Activated CD4-positive, alpha-beta T cell treated with anti-CD3 and anti-CD28 coated beads, Interleukin-2, amount 50 U/mL, for 24 hours (primary cell): ENCODE results near the gene DAB2IP.
A peak's percentile ranks its signal among the peaks of the same experiment; 100 is the strongest.

ENCODE experiments used
- DNase-seq, 2 donors: peaks; one replicate each; pipeline ENCODE4 v3.0.0-alpha.2; 2020; ENCODE audit warnings: low read depth in 1 of 2, low spot score in 1 of 2

The DAB2IP gene

DNA sequence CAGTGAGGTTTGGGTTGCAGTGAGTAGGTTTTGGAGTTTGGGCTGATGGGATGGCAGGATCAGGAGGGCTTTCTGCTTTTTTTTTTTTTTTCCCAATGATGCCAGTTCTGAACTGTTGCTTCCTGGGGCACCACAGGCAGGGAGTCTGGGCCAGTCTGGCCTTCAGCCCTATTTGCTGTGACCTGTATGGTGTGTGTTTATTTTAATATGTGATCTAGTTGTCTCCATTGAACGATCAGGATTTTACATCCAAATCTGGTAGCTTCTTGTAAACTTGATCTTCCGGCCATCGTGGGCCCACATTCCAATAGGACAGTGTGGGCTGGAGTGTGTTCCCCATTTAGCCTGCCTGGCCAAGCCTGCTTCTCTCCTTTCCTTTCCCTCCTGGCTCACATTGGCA lies 25.8 kb upstream of the DAB2IP start:
- no peak for DNase-seq

DNA sequence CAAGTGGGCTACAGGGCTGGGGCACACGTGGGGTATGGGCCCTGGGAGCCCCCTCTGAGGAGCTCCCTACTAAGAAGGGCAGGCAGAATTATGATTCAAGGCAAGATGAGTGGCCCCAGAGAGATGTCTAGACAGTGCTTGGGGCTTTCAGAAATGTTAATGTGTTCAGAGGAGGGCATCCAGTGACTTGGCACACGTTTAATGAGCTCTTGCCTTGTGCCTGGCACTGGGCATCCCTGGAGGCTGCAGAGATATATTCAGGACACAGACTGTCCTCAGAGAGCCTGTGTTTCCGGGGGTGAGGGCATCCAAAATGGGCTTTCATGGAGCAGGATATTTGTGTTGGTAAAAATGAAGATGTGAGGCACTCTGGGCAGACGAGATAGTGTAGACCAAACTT lies 25.4 kb upstream of the DAB2IP start:
- DNase-seq, result no peak

DNA sequence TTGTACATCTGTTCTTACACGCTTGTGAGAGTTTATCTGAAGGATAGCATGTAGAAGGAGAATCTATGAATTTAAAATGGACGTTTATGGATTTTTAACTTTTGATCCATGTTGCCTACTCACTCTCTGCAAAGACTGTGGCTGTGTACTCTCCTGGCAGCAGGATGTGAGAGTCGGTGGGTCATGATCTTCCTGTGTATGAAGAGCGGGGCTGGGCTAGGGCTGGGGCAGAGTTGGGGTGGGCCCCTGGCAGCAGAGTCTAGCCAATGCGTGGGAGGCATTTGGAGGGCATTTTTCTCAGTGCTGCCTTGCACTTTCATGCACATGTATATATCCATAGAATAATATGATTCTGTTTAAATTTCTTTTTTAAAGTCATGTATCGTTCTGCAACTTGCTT lies 24.0 kb upstream of the DAB2IP start:
- no peak for DNase-seq

DNA sequence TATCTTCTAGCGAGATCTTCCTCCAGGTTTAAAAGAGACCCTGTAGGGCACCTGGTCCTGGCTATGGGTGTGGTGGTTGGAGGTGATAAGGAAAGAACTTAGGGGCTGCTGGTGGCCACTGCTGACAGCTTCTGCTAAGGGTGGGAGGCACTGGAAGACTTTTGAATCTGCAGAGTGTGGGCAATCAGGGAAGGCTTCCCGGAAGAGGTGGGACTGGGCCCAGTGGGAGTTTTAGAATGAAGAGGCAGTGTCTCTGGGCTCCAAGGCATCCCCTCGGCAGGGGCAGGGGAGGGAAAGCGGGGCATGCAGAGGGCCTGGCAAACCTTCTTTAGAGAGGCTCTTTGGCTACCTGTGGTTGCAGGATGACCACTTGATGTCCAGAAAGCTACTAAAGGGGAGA lies 23.0 kb upstream of the DAB2IP start:
- no peak for DNase-seq

DNA sequence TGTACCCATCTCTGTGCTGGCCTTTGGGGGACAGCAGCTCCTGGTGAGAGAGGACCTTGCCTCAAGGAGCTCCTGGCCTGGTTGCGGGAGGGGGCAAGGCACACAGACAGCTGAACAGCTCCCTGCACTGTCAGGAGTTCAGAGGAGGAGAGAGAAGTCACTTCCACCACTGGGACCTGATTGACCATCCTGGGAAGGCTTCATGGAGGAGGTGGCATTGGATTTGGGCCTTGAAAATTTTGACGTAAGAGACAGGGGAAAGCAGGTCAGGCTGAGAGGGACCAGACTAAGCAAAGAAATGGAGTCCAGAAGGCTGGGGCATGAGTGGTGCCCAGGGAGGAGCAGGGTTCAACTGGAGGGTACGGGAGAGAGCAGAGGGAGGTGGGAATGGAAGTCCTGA lies 20.3 kb upstream of the DAB2IP start:
- no peak for DNase-seq

DNA sequence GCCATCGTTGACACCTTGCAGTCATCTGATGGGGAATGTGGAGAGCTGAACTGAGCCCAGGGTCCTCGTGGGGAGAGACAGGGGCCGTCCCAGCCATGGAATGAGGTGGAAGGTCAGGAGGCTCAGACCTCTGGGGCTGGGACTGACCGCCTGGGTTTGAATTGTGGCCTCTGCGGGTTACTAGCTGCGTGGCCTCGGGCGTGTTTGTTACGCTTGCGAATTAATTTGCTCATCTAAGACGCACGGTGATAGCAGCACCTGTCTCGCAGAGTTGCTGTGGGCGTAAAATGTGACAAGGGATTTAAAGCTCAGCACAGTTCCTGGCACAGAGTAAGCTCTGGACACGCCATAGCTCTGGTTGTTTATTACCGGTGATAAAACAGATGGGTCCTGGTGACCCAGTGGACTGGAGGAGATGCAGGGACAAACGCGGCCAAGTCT lies 19.4 kb upstream of the DAB2IP start:
- DNase-seq, result no peak

DNA sequence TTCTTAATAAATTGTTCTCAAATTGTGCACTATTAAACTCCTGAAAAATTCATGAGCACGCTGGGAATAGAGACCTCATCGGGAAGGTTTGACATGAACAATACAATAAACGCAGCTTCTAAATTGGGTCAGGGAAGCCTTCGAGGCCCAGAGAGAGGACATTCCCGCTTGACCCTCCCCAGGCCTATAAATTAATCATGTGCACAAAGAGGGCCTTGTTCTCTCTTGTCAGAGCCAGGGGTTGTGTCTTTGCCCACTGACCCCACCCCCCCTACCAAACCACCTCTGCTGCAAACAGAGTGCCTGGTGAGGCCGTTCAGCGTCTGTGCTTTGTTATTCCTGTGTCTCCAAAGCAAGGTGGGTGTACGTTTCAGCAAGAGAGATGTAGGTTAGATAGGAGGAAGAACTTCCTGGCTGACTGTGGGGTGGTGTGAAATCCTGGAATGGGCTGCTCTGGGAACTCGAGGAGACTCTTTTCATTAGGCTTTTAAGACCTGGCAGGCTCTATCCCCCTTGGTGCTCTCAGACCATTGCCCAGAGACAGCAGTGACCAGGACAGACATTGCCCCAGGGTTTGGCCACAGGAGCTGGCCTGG lies 18.2 kb upstream of the DAB2IP start:
- DNase-seq, result no peak

DNA sequence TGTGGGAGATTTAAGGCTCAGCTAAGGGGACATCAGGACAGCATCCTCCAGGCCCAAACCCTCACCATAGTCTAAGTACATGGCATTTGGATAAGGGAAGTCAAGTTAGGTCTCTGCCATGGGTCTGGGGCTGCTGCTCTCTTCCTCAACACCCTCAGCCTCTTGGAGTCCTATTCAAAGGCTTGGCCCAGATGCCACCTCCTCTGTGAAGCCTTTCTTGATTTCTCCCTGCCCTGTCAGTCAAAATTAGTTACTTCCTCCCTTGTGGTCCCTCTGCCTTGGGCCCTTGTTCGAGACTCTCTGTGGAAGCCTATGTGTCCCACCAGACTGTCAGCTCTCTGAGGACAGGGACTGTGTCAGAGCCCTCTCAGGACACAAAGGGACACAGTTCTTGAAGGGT lies 17.7 kb upstream of the DAB2IP start:
- no peak for DNase-seq

DNA sequence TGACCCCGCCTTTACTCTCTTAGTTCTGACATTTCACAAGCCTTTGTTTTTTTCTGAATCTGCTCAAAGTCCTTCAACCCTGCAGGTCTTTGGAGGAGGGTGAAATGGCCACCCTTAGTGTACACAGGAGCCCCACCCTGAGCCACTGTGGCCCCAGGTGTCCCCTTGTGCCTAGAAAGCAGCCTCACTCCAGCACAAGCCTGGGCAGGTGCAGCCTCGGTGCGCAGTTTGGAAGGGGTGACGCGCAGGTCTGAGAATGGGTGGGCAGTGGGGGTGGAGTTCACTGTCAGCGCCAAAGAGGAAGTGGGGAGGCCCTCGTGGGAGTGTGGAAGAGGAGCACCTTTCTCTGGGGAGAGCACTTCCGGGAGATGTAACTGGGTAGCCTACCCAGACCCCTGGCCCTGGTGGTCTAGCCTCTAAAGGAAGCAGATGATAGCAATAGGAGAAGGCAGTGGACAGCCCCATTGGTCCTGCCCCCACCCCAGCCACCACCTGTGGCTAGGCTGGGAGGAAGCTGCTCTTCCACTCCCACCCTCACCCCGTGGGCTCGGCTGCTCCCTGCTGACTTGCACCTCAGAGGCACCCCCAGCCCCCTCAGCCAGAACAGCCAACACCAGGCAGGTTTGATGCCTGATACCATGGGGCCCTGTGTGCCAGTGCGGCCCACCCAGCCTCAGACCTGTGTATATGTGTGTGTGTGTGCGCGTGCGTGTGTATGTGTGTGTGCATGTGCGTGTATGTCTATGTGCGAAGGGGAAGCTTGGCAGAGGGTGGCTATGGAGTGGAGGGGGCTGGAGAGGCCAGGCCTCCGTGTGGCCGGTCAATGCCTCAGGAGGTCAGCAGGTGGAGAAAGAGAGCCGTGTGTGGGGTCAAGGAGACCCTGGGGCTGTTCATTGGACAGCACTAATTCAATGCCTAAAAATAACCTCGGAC lies 16.8 kb upstream of the DAB2IP start:
- no peak for DNase-seq

DNA sequence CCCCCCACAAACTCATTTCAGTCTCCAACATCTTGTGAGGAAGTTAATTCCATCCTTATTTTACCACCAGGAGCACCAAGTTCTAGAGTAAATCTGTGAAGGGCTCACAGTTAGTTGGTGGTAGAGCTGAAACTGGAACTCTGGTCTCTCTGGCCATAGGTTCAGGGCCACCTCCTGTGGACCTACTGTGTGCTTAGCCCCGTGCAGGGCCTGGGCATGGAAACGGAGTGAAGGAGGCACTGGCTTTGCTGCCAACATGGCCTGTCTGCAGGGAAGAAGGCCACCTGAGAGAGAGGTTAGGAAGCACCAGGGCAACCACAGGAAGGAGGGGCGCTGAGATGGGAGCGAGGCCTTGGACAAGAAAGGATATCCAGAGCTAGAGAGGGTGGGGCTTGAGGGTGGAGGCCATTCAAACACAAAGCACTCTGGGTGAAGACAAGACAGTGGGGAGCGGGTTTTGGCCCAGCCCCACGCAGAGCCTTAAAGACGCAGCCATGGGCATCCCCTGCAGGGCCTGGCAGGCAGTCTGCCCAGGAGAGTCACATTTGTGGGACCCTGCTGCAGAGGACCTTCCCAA lies 16.0 kb upstream of the DAB2IP start:
- DNase-seq, result no peak

DNA sequence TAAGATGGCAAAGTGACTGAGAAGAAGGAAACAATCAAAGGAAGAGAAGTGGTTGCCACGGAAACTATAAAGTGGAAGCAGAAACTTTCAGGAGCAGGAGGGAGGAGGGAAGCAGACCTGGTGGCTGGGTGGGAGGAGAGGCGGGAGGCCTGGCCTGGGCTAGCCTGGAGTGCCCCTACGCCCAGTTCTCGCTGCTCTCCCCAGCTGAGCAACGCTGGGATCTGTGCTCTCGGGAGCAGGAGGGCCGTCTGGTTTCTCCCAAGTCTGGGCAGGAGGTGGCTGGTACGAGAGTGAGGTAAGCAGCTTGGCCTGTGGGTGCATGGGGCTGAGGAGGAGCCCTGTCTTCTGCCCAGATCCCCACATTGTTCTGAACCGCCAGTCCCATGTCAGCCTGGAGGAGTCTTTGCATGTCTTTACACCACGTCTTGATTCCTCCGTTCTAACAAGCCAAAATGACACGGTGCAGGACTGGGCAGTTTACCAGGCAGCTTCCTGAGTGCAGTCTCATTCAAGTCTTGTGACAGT lies 15.0 kb upstream of the DAB2IP start:
- no peak for DNase-seq

DNA sequence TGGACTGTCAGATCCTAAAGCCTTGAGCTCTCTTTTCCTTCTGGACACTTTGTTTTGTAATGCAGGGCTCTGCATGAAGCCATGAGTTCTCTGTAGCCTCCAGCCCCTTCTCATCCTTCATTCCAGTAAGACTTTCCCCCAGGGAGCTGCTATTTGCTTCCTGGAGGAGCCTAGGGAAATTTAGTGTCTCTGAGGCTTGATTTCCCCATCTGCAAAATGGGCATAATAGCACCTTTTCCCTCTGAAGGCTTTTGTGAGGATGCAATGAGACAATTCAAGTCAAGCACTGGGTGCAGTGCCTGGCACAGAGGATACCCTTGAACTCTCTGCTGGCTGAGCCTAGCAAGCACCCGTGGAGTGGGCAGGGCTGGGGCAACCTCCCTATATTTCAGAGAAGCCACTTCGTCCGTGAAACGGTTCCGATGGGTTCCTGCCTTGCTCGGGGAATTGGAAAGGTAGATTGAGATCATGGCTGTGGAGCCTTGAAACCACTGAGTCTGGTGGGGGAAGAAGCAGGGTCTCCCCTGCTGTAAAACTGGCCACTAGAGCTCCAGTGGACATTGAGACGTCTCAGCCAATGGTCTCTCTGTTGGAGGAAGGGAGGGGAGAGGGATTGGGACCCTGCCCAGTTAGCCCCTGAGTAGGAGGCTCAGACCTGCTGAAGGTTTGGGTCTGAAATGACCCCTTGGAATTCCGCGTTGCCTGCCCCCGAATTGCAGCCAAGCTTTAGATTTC lies 14.3 kb upstream of the DAB2IP start:
- DNase-seq, result no peak

DNA sequence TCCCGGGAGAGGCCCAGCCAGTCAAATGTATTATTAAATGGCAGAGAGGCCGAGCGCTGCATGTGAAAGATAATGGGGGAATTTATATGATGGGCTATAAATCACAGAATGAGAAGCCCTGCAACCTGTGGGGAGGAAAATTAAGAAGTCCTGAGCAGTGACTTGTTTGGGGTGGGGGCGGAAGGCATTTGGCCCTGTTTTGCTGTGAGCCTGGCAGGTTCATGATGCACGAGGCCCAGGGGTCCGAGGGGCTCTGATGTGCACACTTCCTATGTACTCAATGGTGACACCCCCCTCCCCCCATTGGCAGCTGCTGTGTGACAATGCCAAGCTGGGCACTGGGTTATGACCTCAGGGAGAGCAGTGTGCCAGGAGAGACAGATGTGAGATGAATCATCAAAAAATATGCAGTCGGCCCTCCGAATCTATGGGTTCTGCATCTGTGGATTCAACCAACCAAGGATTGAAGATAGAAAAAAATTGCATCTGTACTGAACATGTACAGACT lies 13.7 kb upstream of the DAB2IP start:
- DNase-seq, result no peak

DNA sequence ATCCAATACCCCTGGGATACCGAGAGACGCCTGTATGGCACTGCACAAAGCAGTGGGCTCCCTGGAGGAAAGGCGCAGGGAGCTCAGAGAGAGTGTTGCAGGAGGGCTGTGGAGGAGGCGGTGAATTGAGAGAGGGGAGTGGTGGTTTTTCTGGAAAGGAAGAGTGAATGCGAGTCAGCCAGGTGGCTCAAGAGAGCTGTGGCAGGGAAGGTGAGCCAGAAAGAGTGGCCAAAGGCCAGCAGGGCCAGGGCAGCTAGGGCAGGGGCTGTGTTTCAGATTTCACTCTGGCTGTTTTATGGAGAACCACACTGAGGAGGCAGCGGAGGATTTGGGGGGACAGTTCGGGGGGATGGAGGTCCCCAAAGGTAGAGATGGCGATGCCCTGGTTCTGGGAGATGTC lies 13.0 kb upstream of the DAB2IP start:
- DNase-seq, result no peak

DNA sequence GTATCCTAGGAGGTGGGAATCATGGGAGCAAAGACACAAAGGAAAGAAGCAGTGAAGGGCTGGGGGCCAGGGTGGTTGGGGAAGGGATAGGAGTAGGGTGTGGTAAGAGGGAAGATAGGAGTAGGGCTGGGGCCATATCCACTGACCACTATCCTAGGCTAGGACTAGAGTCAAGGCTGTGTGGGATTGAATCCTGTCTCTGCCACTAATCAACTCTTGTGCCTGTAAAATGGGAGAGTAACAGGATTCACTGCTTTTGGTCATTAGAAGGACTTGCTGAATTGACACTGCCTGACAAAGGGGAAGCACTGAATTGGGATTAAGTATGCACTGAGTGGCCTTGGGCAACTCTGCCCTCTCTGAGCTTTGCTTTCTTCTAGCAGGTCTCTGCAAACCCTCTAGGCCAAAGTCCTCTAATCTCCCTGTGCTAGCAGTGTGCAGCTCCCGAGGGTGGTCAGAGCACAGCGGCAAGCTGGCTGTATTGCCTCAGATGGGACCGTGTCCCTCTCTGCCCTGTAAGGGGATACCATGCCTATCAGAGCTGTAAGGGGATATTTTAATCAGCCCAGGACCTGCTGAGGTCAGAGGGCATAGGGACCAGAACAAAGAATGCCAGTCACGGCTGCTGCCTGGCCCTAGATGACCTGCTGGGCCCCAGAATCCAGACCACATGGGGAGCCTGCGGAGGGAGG lies 12.4 kb upstream of the DAB2IP start:
- DNase-seq, result no peak

DNA sequence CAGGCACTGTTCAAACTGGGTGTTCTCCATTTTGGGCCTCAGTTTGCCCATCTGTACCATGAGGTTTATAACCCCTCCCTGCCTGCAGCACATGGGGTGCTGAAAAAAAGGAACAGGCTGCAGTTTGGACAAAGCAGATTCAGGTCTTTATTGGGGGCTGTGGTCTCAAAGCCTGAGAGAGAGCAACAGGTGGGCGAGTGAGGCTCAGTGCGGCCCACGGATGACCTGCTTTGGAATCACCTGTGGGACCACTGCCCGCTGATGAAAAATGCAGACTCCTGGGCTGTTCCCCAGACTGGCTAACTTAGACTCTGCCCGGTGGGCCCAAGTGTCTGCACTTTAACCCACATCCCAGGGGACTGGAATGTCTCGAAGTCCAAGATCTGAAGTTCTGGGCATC lies 11.8 kb upstream of the DAB2IP start:
- DNase-seq, result no peak

DNA sequence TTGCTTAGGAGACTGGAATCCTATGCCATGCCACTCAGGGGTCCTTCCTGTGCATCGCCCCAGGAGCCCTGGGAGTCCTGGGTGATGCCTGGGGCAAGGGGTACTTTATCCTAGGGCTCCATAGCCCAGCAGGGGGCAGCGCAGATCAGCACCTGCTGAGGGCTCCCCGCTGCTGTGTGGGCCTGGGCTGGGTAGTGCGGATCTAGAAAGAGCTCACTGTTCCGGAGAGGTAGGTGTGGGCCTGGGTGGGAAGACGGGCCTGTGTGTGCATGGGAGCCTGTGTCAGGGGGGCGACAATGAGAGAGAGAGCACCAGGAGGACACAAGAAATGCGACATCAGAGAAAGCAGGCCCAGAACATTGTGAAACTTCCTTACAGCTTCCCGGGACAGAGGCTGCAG lies 11.4 kb upstream of the DAB2IP start:
- peak in 1 of 2 donors; percentile 9 for DNase-seq

DNA sequence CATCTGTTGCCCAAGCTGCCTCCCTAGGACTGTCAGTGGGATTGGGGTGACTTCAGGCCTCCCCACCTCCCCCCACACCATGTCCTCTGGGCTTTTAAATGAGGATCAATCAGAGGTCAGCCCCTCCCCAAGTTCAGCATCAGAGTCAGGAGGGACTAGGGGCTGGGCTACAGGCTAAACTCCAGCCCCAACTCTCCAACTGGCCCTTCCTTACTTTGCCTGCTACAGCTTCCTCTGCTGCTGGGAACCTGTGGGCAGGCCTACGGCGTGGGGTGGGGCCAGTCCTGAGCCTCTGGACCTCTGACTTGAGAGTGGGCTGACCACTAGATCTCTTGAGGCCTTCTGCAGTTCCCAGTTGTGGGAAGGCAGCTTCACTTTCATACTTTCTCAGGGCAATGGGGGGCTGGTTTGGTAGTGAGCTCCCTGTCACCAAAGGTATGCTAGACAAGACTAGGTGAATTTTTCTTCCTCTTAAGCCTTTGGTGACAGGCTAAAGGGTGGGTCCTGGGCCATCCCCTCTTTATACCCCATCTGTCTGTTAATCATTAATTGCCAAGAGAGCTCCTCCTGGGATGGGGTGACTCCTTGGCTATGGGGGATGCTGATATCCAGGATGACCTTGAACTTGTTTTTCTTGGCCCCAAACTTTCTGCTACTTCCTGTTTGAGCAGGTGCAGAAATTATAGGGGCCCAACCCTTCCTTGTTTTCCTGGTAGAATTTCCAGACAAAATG lies 10.8 kb upstream of the DAB2IP start:
- no peak for DNase-seq

DNA sequence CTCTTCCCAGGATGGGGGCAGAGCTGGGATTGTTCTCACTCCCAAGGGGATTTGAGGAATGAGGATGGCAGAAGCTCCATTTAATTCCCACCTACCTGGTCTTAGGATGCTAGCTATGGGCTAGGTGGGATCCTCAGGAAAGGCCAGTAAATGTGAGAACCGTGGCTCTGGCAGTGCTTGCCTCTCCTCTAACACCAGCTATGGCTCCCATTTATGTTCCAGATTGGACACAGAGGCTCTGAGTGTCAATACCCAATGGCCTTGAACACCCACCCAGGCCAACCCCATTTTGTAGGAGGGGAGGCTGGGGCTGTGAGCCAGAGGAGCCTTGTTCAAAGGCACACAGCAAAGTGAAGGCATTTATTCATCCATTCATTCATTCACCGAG lies 10.2 kb upstream of the DAB2IP start:
- DNase-seq, result no peak

DNA sequence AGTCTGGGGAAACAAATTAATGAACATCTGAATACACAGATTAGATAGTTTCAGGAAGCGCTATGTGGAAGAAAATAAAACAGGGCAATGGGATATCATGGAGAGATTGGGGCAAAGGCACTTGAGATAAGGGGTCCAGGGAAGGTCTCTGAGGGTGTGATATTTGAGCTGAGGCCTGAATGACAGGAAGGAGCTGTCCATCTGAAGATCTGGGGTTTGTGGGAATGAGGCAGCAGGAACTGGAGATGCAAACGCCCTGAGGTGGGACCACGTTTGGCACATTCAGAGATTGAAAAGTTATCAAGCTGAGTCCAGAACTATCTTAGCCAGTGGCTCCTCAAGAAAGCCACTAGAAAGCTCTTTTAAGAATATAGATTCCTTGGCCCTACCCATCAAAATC lies 8.7 kb upstream of the DAB2IP start:
- no peak for DNase-seq
